ENCODE results near the gene SLC5A8.

- TF ChIP-seq CREB1 (CRISPR knock-in tag; IDR thresholded peaks at IDR 0.05; ENCODE audit: low read depth) (no peak), CTCF (conservative IDR thresholded peaks at IDR 0.05; ENCODE audit: low read depth in 2 of 2) (no peak), REST (IDR thresholded peaks at IDR 0.05; ENCODE audit: unreplicated experiment) (no peak), ZNF462 (CRISPR knock-in tag; IDR thresholded peaks at IDR 0.05) (no peak), EZH2phosphoT487 (IDR thresholded peaks at IDR 0.05; ENCODE audit: unreplicated experiment) (no peak), POLR2AphosphoS5 (IDR thresholded peaks at IDR 0.05; ENCODE audit: low read depth) (no peak), JUNB (IDR thresholded peaks at IDR 0.05; ENCODE audit: unreplicated experiment) (no peak), ZNF114 (CRISPR knock-in tag; IDR thresholded peaks at IDR 0.05) (no peak)
Observed at GRCh38 chr12:101168001-101168400, 42.0 kb downstream of the SLC5A8 start.
